DND-41 (cell line): ENCODE data around the gene SCN2A.

ENCODE experiments used
- ATAC-seq: fragments of 200-7000 bp; cut with Tn5 transposase; 3 replicates; pipeline ENCODE4 v1.9.1; 2021; ENCODE audit warnings: low read depth; ENCODE audit not compliant: insufficient read depth
- DNase-seq: peaks from one replicate; pipeline ENCODE4 v3.0.0-alpha.2; 2020
- H2AFZ ChIP-seq: 2 replicates; pipeline ENCODE4 v1.6.0; 2012; ENCODE audit warnings: low read depth, low read length
- H3K27ac ChIP-seq: 2 replicates; pipeline ENCODE4 v1.5.1; 2012; ENCODE audit warnings: low read length, inconsistent platforms
- H3K27me3 ChIP-seq: fragments of 200-600 bp; sonication (generic); 2 replicates; pipeline ENCODE4 v1.6.0; 2012; ENCODE audit warnings: low read length, mild to moderate bottlenecking, inconsistent platforms; ENCODE audit not compliant: insufficient read depth, poor library complexity
- H3K36me3 ChIP-seq: 2 replicates; pipeline ENCODE4 v1.5.1; 2012; ENCODE audit warnings: low read length, inconsistent platforms; ENCODE audit not compliant: insufficient read depth
- H3K4me1 ChIP-seq: 2 replicates; pipeline ENCODE4 v1.5.1; 2012; ENCODE audit warnings: mild to moderate bottlenecking, low read length; ENCODE audit not compliant: insufficient read depth
- H3K4me2 ChIP-seq: 2 replicates; pipeline ENCODE4 v1.6.0; 2012; ENCODE audit warnings: mild to moderate bottlenecking, moderate library complexity, low read length, inconsistent platforms; ENCODE audit not compliant: insufficient read depth
- H3K4me3 ChIP-seq, 2 experiments: fragments of 200-600 bp in 1 of 2; shearing (Covaris generic) in 1 of 2; 2 replicates each; pipeline ENCODE4 v1.5.1; 2012 to 2016; ENCODE audit warnings: inconsistent platforms in 2 of 2, low read length in 2 of 2, mild to moderate bottlenecking in 2 of 2, low read depth in 1 of 2, moderate library complexity in 1 of 2
- H3K79me2 ChIP-seq: 2 replicates; pipeline ENCODE4 v1.6.0; 2012; ENCODE audit warnings: low read length, inconsistent platforms; ENCODE audit not compliant: insufficient read depth
- H3K9ac ChIP-seq: 2 replicates; pipeline ENCODE4 v1.6.0; 2012; ENCODE audit warnings: low read depth, mild to moderate bottlenecking, inconsistent platforms, low read length, moderate library complexity
- H3K9me3 ChIP-seq: 2 replicates; pipeline ENCODE4 v1.5.1; 2012; ENCODE audit warnings: low read length, moderate library complexity, mild to moderate bottlenecking, inconsistent platforms; ENCODE audit not compliant: insufficient read depth, severe bottlenecking
- H4K20me1 ChIP-seq: 2 replicates; pipeline ENCODE4 v1.6.0; 2012; ENCODE audit warnings: low read length; ENCODE audit not compliant: insufficient read depth
- CTCF ChIP-seq: IDR thresholded peaks from 2 replicates; pipeline ENCODE4 v1.5.1; 2012; ENCODE audit warnings: borderline replicate concordance, low read length, moderate library complexity, mild to moderate bottlenecking; ENCODE audit not compliant: poor library complexity, severe bottlenecking; ENCODE audit errors: extremely low read depth
- EZH2 ChIP-seq: IDR thresholded peaks from 3 replicates; pipeline ENCODE4 v1.6.1; 2012; ENCODE audit warnings: borderline replicate concordance, low read depth, mild to moderate bottlenecking, moderate library complexity, low read length, inconsistent platforms; ENCODE audit not compliant: severe bottlenecking

The SCN2A gene

GRCh38 chr2:165202239-165202638 lies 37.0 kb upstream of the SCN2A start:
- H4K20me1 ChIP-seq, result no peaks in the 10 kb centered on the region
- H3K4me1 ChIP-seq, result peaks cover 43% of the 10 kb centered on the region
- H3K9me3 ChIP-seq, result no peaks in the 10 kb centered on the region
- no peaks in the 10 kb centered on the region for H3K79me2 ChIP-seq
- no peaks in the 10 kb centered on the region for H3K27me3 ChIP-seq
- DNase-seq, result no peak
- H2AFZ ChIP-seq, result no peak overlapping the region
- peak overlapping the region; percentile 69 for H3K4me2 ChIP-seq
- ATAC-seq, result no peak
- no peak overlapping the region for H3K9ac ChIP-seq
- peak overlapping the region; percentile 27; the same call in 1 of the 2 replicates for H3K27ac ChIP-seq
- no peaks in the 10 kb centered on the region for H3K36me3 ChIP-seq
- H3K4me3 ChIP-seq, result no peak overlapping the region
- TF ChIP-seq EZH2 (no peak), CTCF (no peak)

GRCh38 chr2:165203689-165204559 lies 35.3 kb upstream of the SCN2A start, which contains the start of gene SCN3A:
TSS of gene SCN3A (minus strand) at chr2:165204050. CDS start at chr2:165176394, 27,656 bp downstream.
- H3K27me3 ChIP-seq, result no peaks in the 10 kb centered on the region
- no peaks in the 10 kb centered on the region for H3K79me2 ChIP-seq
- DNase-seq, result peak; percentile 56
- ATAC-seq, result peak; percentile 88
- H4K20me1 ChIP-seq, result no peaks in the 10 kb centered on the region
- no peaks in the 10 kb centered on the region for H3K36me3 ChIP-seq
- peaks cover 43% of the 10 kb centered on the region for H3K4me1 ChIP-seq
- peak within 1 kb of the TSS; percentile 51 for H3K9ac ChIP-seq
- H2AFZ ChIP-seq, result peak within 1 kb of the TSS; percentile 73
- TF ChIP-seq EZH2 (no peak), CTCF (peak; percentile 85)
- peak within 1 kb of the TSS; percentile 80 for H3K27ac ChIP-seq
- no peaks in the 10 kb centered on the region for H3K9me3 ChIP-seq
- peak within 1 kb of the TSS; percentile 69 for H3K4me2 ChIP-seq
- H3K4me3 ChIP-seq, result peak within 1 kb of the TSS; percentile 16 to 55; a peak in 3 of 4 replicates

GRCh38 chr2:165205865-165206264 lies 33.3 kb upstream of the SCN2A start:
- peaks cover 38% of the 10 kb centered on the region for H3K4me1 ChIP-seq
- H3K4me3 ChIP-seq, result no peak overlapping the region
- no peak overlapping the region for H3K9ac ChIP-seq
- H3K36me3 ChIP-seq, result no peaks in the 10 kb centered on the region
- no peaks in the 10 kb centered on the region for H4K20me1 ChIP-seq
- no peaks in the 10 kb centered on the region for H3K9me3 ChIP-seq
- no peak overlapping the region for H3K4me2 ChIP-seq
- TF ChIP-seq EZH2, result no peak
- TF ChIP-seq CTCF, result no peak
- H2AFZ ChIP-seq, result no peak overlapping the region; the same call in 1 of the 2 replicates
- H3K27me3 ChIP-seq, result no peaks in the 10 kb centered on the region
- H3K27ac ChIP-seq, result no peak overlapping the region
- ATAC-seq, result no peak
- no peaks in the 10 kb centered on the region for H3K79me2 ChIP-seq
- no peak for DNase-seq
